H1 (cell line): ENCODE measurements around the gene TEAD1. TPM values are rescaled to one million over a fixed set of nuclear protein-coding genes. Genes with fewer than 3 reads are reported as not detected.
A peak's percentile ranks its signal among the peaks of the same experiment; 100 is the strongest.

Experiments used
- CTCF ChIA-PET: fragments of 300-600 bp; sonication (Branson Sonifier 250); formaldehyde crosslinking; loops from one replicate; lab custom pipeline; 2021; ENCODE audit not compliant: partially characterized antibody; lab: Charles Lee
- POLR2A ChIA-PET: fragments of 300-600 bp; sonication (Branson Sonifier 250); formaldehyde crosslinking; loops from one replicate; lab custom pipeline; 2021; ENCODE audit warnings: inconsistent platforms; ENCODE audit not compliant: partially characterized antibody; lab: Charles Lee
- DNase-seq, 2 experiments: peaks; one replicate each; pipeline versions ENCODE4 v3.0.0 to v3.0.0-alpha.2; 2010 to 2022; ENCODE audit warnings: low spot score in 2 of 2, low read depth in 1 of 2, mixed read lengths in 1 of 2
- FAIRE-seq: peaks from 2 replicates; lab custom pipeline; 2011; peaks lifted over from hg19 to GRCh38; lab: Jason Lieb, UNC
- H2AFZ ChIP-seq: 2 replicates; pipeline ENCODE4 v1.8.1; 2012; ENCODE audit warnings: low read length, inconsistent platforms
- H2AK5ac ChIP-seq: 2 replicates; pipeline ENCODE4 v1.6.1; 2013; ENCODE audit warnings: low read depth, low read length
- H2BK120ac ChIP-seq: replicated peaks from 2 replicates; pipeline ENCODE3; 2013; ENCODE audit warnings: low read depth, low read length, inconsistent platforms
- H2BK12ac ChIP-seq: 2 replicates; pipeline ENCODE4 v1.6.1; 2013; ENCODE audit warnings: low read depth, low read length
- H2BK15ac ChIP-seq: 2 replicates; pipeline ENCODE4 v1.6.1; 2013; ENCODE audit warnings: low read length
- H2BK20ac ChIP-seq: 2 replicates; pipeline ENCODE4 v1.6.1; 2013; ENCODE audit warnings: low read length
- H2BK5ac ChIP-seq: 2 replicates; pipeline ENCODE4 v1.6.1; 2013; ENCODE audit warnings: low read depth, low read length
- H3K14ac ChIP-seq: 2 replicates; pipeline ENCODE4 v1.6.1; 2013; ENCODE audit warnings: inconsistent platforms; ENCODE audit not compliant: insufficient read length
- H3K18ac ChIP-seq: 2 replicates; pipeline ENCODE4 v1.6.1; 2013; ENCODE audit warnings: low read length; ENCODE audit errors: extremely low read depth
- H3K23ac ChIP-seq: 2 replicates; pipeline ENCODE4 v1.6.1; 2013; ENCODE audit warnings: inconsistent platforms; ENCODE audit not compliant: insufficient read length
- H3K23me2 ChIP-seq: 2 replicates; pipeline ENCODE4 v1.6.1; 2013; ENCODE audit warnings: low read depth, low read length
- H3K27ac ChIP-seq: 2 replicates; pipeline ENCODE4 v1.6.1; 2011; ENCODE audit warnings: low read depth, low read length, inconsistent platforms
- H3K27me3 ChIP-seq, 4 experiments: replicated peaks in 1 of 4; 1 replicate in 1 of 4; 2 replicates in 3 of 4; pipeline versions ENCODE4 v1.6.1 to v1.8.1; 2011 to 2013; ENCODE audit warnings: low read length in 3 of 4, mild to moderate bottlenecking in 3 of 4, inconsistent platforms in 2 of 4, mixed read lengths in 2 of 4, moderate library complexity in 1 of 4; ENCODE audit not compliant: control insufficient read depth in 3 of 4, insufficient read depth in 3 of 4; ENCODE audit errors: extremely low read depth in 1 of 4
- H3K36me3 ChIP-seq, 4 experiments: 2 replicates each; pipeline versions ENCODE4 v1.6.1 to v1.8.1; 2011 to 2013; ENCODE audit warnings: mild to moderate bottlenecking in 4 of 4, low read length in 3 of 4, moderate library complexity in 2 of 4, control low read depth in 1 of 4, inconsistent platforms in 1 of 4; ENCODE audit not compliant: insufficient read depth in 4 of 4, control insufficient read depth in 2 of 4
- H3K4ac ChIP-seq: replicated peaks from 2 replicates; pipeline ENCODE3; 2013; ENCODE audit warnings: low read length, low read depth, mixed read lengths, inconsistent platforms; ENCODE audit not compliant: insufficient read length
- H3K4me1 ChIP-seq, 4 experiments: replicated peaks in 1 of 4; 1 replicate in 1 of 4; 2 replicates in 3 of 4; pipeline versions ENCODE4 v1.6.1 to v1.8.1; 2011 to 2013; ENCODE audit warnings: low read length in 3 of 4, inconsistent platforms in 2 of 4, mixed read lengths in 1 of 4; ENCODE audit not compliant: insufficient read depth in 4 of 4, control insufficient read depth in 3 of 4
- H3K4me2 ChIP-seq, 2 experiments: 2 replicates each; pipeline versions ENCODE4 v1.6.1 to v1.8.1; 2011 to 2013; ENCODE audit warnings: low read depth in 2 of 2, low read length in 2 of 2, control low read depth in 1 of 2, inconsistent platforms in 1 of 2, mild to moderate bottlenecking in 1 of 2; ENCODE audit not compliant: insufficient read depth in 1 of 2
- H3K4me3 ChIP-seq, 4 experiments: fragments of 200-600, 300-600 bp in 1 of 4; sonication (generic), shearing (Covaris generic), sonication (Bioruptor Twin) in 1 of 4; 2 replicates each; pipeline versions ENCODE4 v1.5.1 to v1.8.1; 2011 to 2016; ENCODE audit warnings: low read length in 4 of 4, low read depth in 3 of 4, control low read depth in 2 of 4, inconsistent platforms in 2 of 4, mild to moderate bottlenecking in 2 of 4, mixed read lengths in 1 of 4, moderate library complexity in 1 of 4; ENCODE audit not compliant: insufficient read depth in 2 of 4; ENCODE audit errors: extremely low read depth in 1 of 4
- H3K56ac ChIP-seq: replicated peaks from 2 replicates; pipeline ENCODE3; 2013; ENCODE audit warnings: low read depth, mild to moderate bottlenecking, mixed read lengths, low read length, inconsistent platforms; ENCODE audit not compliant: insufficient read length
- H3K79me1 ChIP-seq: 2 replicates; pipeline ENCODE4 v1.6.1; 2013; ENCODE audit warnings: low read depth, low read length, control low read depth
- H3K79me2 ChIP-seq, 2 experiments: 2 replicates each; pipeline versions ENCODE4 v1.6.1 to v1.8.1; 2012 to 2013; ENCODE audit warnings: low read length in 2 of 2, mild to moderate bottlenecking in 2 of 2, inconsistent platforms in 1 of 2; ENCODE audit not compliant: insufficient read depth in 2 of 2, control insufficient read depth in 1 of 2
- H3K9ac ChIP-seq, 4 experiments: replicated peaks in 1 of 4; 1 replicate in 1 of 4; 2 replicates in 3 of 4; pipeline versions ENCODE4 v1.6.1 to v1.8.1; 2011 to 2013; ENCODE audit warnings: low read depth in 3 of 4, low read length in 3 of 4, control low read depth in 2 of 4, mild to moderate bottlenecking in 2 of 4, moderate library complexity in 2 of 4, inconsistent platforms in 1 of 4; ENCODE audit errors: extremely low read depth in 1 of 4
- H3K9me3 ChIP-seq, 2 experiments: 2 replicates each; pipeline versions ENCODE4 v1.6.1 to v1.8.1; 2012 to 2013; ENCODE audit warnings: mild to moderate bottlenecking in 2 of 2, moderate library complexity in 2 of 2, control low read depth in 1 of 2, inconsistent platforms in 1 of 2, low read depth in 1 of 2, low read length in 1 of 2, mixed read lengths in 1 of 2; ENCODE audit not compliant: insufficient read depth in 2 of 2
- H4K20me1 ChIP-seq, 2 experiments: replicated peaks in 1 of 2; 2 replicates each; pipeline versions ENCODE3 to v1.8.1; 2011 to 2013; ENCODE audit warnings: inconsistent platforms in 2 of 2, low read length in 2 of 2, mild to moderate bottlenecking in 1 of 2; ENCODE audit not compliant: insufficient read depth in 2 of 2, control insufficient read depth in 1 of 2
- H4K5ac ChIP-seq: 2 replicates; pipeline ENCODE4 v1.6.1; 2013; ENCODE audit warnings: low read length, low read depth, mixed read lengths, inconsistent platforms; ENCODE audit not compliant: insufficient read length
- H4K8ac ChIP-seq: 2 replicates; pipeline ENCODE4 v1.8.0; 2013; ENCODE audit warnings: mild to moderate bottlenecking, moderate library complexity, low read length, inconsistent platforms; ENCODE audit not compliant: insufficient read depth; ENCODE audit errors: extremely low read depth
- H4K91ac ChIP-seq: replicated peaks from 2 replicates; pipeline ENCODE3; 2013; ENCODE audit warnings: low read length, mixed read lengths, inconsistent platforms; ENCODE audit not compliant: insufficient read length
- CEBPB ChIP-seq: IDR thresholded peaks from 2 replicates; pipeline ENCODE4 v1.6.1; 2012; ENCODE audit warnings: low read depth, low read length
- HDAC6 ChIP-seq: IDR thresholded peaks from one replicate; pipeline ENCODE4 v1.7.1; 2012; ENCODE audit warnings: low read depth, mild to moderate bottlenecking, inconsistent platforms, low read length, moderate library complexity
- MAFK ChIP-seq: IDR thresholded peaks from 2 replicates; pipeline ENCODE4 v1.6.1; 2012; ENCODE audit warnings: low read depth, mild to moderate bottlenecking, improper control_type of control experiment, low read length
- WGBS, 2 experiments: shearing (Covaris generic) in 1 of 2; methylation state at CpG; one replicate each; pipeline versions ENCODE4 v1.1.6 to v1.1.7; 2013 to 2015; ENCODE audit warnings: low lambda C conversion rate in 2 of 2, mixed read lengths in 2 of 2, inconsistent platforms in 1 of 2, low coverage in 1 of 2, missing lambda C conversion rate in 1 of 2; ENCODE audit not compliant: insufficient replicate concordance in 2 of 2, insufficient coverage in 1 of 2, insufficient read length in 1 of 2; ENCODE audit errors: extremely low coverage in 1 of 2, missing lambda C conversion rate in 1 of 2; 5-methylcytosine and 5-hydroxymethylcytosine counted together
- polyA plus RNA-seq, 7 experiments: library from polyadenylated mRNA; depleted of rRNA in 3 of 7; stranded (reverse) in 5 of 7; unstranded in 2 of 7; fragments of >200 nt in 5 of 7; fragments of 200-250 nt in 2 of 7; gene quantifications; 1 replicate in 5 of 7; 2 replicates in 1 of 7; 4 replicates in 1 of 7; pipeline versions ENCODE4 v1.2.1 to v1.2.3, GENCODE V29; 2011 to 2013; ENCODE audit warnings: missing spikeins in 2 of 7, mixed read lengths in 2 of 7
- total RNA-seq: library from RNA; stranded (reverse); fragmentation: NEBNext Ultra II Directional; extraction: Animal tissue kit (Norgen Biotek cat#: 25700); gene quantifications from 2 replicates; pipeline ENCODE4 v1.2.1, GENCODE V29; 2021

TEAD1 gene
- total and polyA plus RNA-seq, 2 of the 8 experiments (the other 6 are each of a cell fraction or from before 2014, with no cell fraction given): 15.6 to 67.4 TPM

DNA sequence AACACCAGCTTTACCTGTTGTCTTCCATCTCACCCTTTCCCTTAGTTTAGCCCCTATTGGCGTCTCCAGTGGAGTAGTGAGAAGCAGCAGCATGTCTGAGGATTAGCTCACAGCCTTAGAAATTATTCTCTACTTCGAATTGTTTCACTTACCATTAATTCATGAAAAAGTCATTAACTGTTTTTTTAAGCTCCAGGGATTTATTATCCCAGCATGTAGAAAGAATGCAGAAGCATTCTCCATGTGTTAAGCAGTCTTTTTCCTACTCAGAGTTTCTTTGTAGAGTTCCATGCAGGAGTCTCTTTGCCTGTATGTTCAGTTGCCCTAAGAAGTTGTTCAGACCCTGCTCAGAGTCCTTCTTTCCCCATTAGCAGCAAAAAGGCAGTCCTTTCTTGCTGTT is 197.0 kb downstream of the TEAD1 start:
- no peak overlapping the region for H3K18ac ChIP-seq
- peak overlapping the region; percentile 71; the same call in 1 of the 2 replicates for H2AK5ac ChIP-seq
- H3K4me3 ChIP-seq: no peak overlapping the region
- H3K4me2 ChIP-seq: no peak overlapping the region
- CTCF ChIA-PET: interaction anchor here (0.9 to 10.8 kb wide), 7 partner anchors 9 to 582 kb away, joined by 3 to 88 read pairs (median 4); no protein-coding TSS in a partner anchor
- 91% methylated on average over 2 of the region's 2 CpGs; no CpG with 5 or more reads in 1 of the 2 experiments for WGBS, 2 experiments
- no peak overlapping the region for H2AFZ ChIP-seq
- no peak overlapping the region for H2BK120ac ChIP-seq
- H3K27me3 ChIP-seq: no peaks in the 10 kb centered on the region
- H3K14ac ChIP-seq: no peak overlapping the region
- H4K91ac ChIP-seq: no peak overlapping the region
- H3K36me3 ChIP-seq: no peaks in the 10 kb centered on the region
- TF ChIP-seq CEBPB (no peak), HDAC6 (no peak), MAFK (no peak)
- TF ChIP-seq, all 59 proteins: peak for 0
- no peaks in the 10 kb centered on the region; the same call in 1 of the 2 replicates for H3K23me2 ChIP-seq
- peaks cover 3% of the 10 kb centered on the region; the same call in 1 of the 2 replicates for H3K79me1 ChIP-seq
- H3K9me3 ChIP-seq: no peaks in the 10 kb centered on the region
- H3K79me2 ChIP-seq: peaks cover 0 to 11% of the 10 kb centered on the region in 2 experiments; a peak in 1 of 4 replicates
- H4K5ac ChIP-seq: no peak overlapping the region
- no peak overlapping the region for H3K56ac ChIP-seq
- no peak overlapping the region for H3K4ac ChIP-seq
- no peak overlapping the region for H3K27ac ChIP-seq
- no peak overlapping the region for H3K9ac ChIP-seq
- H4K8ac ChIP-seq: no peak overlapping the region
- no peaks in the 10 kb centered on the region for H4K20me1 ChIP-seq
- H3K23ac ChIP-seq: no peak overlapping the region
- FAIRE-seq (no peak), DNase-seq (no peak)
- POLR2A ChIA-PET: interaction anchor here (1.2 kb wide), 1 partner anchor 11 kb away, joined by 3 read pairs; no protein-coding TSS in a partner anchor
- peaks cover 0 to 9% (median 7%) of the 10 kb centered on the region in 4 experiments; a peak in 5 of 7 replicates for H3K4me1 ChIP-seq
- H2BK20ac ChIP-seq: no peak overlapping the region
- peak overlapping the region; percentile 22 for H2BK5ac ChIP-seq
- H2BK15ac ChIP-seq: no peak overlapping the region
- no peak overlapping the region for H2BK12ac ChIP-seq
